DMS114 treated with DMSO at 0.1 percent for 48 hours (cell line): Measurements from ENCODE around the gene NECAB2.

Source experiments
- DNase-seq: peaks from one replicate; lab custom pipeline; 2025; ENCODE audit not compliant: unreplicated experiment; lab: John Stamatoyannopoulos, UW

Gene NECAB2

DNA sequence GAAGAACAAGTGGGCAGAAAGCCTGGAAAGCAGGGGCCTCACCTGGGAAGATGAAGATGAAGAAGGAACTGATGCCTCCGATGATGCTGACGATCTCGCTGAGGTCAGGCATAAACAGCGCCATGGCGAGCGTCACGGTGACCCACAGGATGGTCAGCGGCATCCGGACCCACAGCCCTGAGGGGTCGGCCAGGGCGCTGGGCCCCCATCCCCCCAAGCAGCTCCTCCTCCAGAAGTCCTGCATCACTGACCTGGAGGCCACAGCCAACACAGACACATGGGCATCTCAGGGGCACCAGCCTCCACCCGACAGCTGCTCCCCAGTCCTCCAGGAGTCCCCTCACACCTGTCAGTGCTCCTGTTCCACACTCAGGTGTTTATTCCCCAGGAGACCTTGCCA lies 48.4 kb downstream of the NECAB2 start:
- no peak for DNase-seq

DNA sequence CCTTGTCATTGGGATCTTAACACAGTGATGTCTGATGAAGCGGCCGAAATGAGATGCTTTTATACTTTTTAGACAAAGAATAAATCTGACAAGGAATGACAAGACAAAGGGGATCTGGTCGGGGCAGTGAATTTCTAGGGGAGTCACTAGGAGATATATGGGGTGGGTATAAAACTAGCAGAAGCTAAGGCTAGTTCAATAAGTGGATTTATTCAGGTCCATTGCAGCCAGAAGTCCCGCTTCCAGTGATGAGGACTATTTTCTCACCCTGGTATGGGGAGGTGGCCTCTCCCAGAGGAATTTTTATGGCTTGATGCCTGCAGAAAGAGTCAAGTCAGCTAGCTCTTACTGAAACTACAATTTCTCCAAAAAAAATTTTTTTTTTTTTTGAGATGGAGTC lies 50.7 kb downstream of the NECAB2 start:
- DNase-seq, result no peak

- no peak for DNase-seq
Observed at GRCh38 chr16:84020353-84020752, 52.3 kb downstream of the NECAB2 start.

- DNase-seq, result no peak
Observed at GRCh38 chr16:84021488-84021887, 53.4 kb downstream of the NECAB2 start.

DNA sequence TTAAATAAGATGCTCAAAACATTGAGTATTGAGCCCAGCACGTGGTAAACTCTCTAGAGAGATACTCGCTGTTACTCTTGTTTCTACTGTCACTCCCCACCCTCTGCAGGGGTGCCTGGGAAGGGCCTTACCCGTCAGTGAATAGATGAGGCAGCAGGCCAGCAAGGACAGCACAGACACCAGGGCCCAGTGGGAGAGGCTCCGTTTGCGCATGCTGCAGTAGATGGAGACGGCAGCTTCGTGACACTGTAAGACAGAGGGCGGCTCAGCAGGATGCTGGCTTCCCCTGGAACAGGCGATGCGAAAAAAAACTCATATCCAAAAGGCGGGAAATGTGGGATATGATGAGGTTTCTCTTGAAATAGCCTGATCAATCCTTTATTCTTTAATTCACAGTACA lies 54.6 kb downstream of the NECAB2 start:
- DNase-seq, result no peak

DNA sequence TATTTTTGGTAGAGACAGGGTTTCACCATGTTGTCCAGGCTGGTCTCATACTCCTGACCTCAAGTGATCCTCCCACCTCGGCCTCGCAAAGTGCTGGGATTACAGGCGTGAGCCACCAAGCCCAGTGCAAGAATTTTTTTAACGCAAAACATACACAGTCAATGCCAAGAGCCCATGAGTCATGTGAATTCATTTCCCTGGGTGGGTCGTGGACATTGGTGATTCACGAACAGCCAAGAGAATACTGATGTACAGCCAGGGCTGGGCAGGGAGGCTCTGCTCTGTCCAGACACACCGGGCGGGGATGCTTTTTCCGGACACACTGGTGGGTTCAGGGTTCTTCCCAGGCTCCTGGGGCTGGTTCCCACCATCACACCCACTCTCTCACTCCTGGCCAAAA lies 56.8 kb downstream of the NECAB2 start:
- no peak for DNase-seq

- DNase-seq, result no peak
Observed at GRCh38 chr16:84026606-84027005, 58.6 kb downstream of the NECAB2 start.

DNA sequence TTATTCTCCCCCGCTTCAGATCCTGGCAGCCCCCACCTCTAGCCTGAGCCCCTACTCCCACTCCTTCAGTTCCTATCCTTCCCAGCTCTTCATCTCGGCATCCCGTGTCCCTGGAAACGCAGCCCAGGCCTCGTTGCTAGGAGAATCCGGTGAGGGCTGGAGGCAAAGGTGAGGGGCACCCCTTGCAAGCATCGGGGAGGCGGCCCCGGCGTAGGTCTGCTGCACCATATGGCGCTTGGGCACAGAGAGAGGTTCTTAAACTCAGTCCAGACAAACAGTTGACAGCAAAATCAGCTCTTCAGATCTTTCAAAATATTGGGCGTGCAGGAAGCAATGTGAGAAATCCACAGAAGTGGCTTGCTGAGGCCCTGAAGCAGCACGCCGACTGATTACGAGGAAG lies 59.6 kb downstream of the NECAB2 start:
- DNase-seq, result no peak

- no peak for DNase-seq
Observed at GRCh38 chr16:84029297-84030047, 61.4 kb downstream of the NECAB2 start.

DNA sequence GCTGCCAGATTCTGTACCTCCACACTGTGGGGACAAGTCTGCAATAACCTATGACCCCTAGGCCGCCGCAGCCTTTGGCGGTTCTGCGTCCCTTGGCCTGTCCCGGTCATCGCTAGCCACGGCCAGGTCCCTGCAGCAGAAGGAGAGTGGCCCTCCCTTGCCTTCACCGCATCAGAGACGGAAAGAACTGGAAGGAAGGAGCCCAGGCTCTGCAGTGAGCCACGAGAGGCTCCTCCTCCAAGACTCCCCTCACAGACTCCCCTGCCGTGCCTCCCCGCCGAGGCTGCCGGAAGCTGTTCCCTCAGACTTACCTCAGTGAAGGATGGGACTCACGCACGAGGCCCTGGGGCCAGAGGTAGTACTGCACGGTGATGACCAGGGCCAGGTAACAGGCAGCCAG lies 63.5 kb downstream of the NECAB2 start:
- DNase-seq, result no peak

- DNase-seq, result no peak
Observed at GRCh38 chr16:84032458-84033178, 64.6 kb downstream of the NECAB2 start.

DNA sequence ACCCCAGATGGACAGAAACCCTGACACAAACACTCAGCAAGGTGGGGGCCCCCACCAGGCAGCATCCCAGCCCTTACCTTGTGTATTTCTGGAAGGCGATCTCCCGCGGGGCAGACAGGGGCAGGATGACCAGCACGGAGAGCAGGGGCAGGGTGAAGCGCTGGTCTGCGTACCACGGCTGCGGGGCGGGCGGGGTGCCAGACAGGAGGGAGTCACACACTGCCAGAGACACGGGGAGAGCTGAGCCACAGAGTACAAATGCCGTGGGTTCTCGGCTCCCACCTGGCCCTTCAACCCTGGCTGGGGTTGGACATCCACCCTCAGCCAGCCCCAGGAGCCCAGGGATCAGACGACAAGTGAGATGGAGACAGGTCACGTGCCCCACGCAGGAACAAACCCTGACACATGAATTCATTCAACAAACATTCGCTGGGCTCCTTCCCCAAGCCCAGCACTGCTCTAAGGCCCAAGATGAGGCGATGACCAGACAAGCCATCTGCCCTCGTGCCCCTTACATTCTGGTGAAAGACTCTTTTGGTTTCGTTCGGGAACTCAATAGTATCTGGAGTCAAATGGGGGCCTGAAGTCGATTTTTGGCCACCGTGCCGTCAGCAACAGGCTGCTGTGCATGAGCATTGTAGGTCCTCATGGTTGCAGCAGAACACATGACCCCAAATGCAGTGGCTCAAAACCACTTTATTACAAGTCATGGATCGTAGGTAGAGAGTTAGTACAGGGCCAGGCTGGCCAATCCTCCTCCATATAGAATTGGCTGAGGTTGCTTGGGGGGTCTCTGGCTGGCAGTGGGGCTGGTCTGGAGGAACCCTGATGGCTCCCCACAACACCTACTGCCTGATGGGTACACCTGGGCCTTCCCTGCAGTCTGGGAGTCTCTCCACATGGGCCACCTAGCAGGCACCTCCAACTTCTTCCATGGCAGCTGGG lies 65.5 kb downstream of the NECAB2 start:
- DNase-seq, result no peak

GRCh38 chr16:84034516-84034915 lies 66.5 kb downstream of the NECAB2 start:
- DNase-seq, result no peak

DNA sequence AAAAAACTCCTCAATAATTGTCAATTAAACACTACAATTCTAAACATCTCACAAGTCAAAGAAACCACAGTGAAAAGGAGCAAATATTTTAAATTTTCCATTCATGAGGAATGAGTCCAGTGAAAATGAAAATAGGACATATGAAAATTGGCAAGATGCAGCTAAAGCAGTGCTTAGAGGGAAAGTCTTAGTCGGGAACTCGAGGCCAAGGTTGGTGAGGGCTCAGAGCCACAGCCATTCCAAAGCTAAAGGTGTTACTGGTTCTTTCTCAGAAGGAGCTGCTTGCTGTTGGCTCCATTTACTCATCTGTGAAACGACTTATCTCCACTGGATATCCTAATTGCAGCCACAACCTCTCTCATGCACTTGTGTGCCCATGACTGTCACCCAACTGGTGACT lies 68.1 kb downstream of the NECAB2 start:
- DNase-seq, result no peak

- DNase-seq, result no peak
Observed at GRCh38 chr16:84036982-84037425, 69.0 kb downstream of the NECAB2 start.

- no peak for DNase-seq
Observed at GRCh38 chr16:84038469-84038868, 70.4 kb downstream of the NECAB2 start.

DNA sequence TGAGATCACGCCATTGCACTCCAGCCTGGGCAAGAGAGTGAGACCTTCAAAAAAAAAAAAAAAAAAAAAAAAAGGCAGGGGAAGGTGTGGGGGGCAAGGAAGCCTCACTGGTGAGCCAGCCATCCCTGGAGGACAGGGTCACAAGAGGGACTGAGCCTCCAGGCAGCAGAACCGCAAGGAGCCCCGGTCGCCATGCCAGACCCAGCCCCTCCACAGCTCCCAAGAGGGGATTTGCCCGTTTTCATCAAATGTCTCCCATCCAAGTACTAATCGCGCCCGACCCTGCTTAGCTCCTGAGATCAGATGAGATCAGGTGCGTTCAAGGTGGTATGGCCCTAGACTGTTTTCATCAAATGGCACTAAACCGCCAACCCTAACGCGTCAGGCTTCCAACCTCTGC lies 71.7 kb downstream of the NECAB2 start:
- DNase-seq, result no peak

DNA sequence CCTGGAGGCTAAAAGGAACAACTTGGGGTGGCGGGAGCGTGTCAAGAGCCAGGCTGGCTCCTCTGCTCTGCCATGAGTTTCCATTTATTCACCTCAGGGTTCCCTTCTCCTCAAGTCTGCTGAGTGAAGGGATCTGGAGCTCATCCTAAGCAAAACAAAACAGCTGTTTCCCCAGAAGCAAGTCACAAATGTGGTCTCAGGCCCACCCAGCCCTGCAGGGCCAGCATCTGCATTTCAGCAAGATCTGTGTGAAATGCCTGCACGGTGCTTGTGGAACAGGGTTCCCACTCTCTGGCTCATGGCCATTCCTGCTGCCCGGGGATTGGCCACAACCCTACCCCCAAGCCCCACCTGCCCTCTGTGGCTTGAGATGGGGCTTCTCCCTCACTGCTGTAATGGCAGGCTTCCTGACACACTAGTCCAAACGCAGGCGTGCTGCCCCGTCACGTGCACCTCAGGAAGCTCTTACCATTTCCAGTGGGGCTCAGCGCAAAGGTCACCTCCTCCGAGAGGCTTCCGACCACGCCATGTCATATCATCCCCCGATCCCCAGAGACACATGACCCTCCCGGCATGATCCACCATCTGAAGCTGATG lies 72.3 kb downstream of the NECAB2 start:
- no peak for DNase-seq

DNA sequence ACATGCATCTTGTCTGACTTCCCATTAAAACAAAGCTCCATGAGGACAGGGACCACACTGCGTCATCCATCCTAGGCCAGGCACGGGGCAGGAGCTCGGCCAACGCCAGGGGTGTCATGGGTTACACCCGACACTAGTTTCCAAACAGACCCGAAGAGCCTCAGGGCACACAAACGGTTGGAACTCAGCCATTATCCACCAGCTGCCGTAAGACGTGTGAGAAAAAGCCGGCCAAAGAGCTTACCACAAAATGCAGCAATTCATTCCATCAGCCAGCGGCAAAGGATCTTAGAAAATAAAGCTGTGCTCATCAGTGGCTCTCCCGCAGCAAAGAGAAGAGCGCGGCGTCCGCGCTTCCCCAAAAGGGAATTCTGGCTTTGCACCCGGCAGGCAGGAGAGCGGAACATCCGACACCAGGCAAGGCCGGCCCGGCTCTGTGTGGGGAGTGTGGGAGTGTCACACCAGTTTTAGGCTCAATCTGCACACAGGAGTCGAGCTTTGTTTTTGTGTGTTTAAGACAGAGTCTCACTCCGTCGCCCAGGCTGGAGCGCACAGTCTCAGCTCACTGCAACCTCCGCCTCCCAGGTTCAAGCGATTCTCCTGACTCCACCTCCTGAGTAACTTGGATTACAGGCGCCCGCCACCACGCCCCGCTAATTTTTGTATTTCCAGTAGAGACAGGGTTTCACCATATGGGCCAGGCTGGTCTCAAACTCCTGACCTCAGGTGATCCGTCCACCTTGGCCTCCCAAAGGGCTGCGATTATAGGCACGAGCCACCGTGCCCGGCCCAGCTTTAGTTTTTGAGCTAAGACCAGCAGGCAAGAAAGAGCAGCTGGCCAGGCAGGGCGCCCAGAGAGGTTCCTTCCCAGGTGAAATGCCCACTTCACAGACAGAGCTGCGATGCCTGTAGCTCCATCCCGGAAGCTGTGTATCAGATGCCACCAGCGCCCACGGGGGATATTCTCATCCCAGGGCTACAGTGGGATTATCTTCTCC lies 73.1 kb downstream of the NECAB2 start:
- DNase-seq, result no peak

DNA sequence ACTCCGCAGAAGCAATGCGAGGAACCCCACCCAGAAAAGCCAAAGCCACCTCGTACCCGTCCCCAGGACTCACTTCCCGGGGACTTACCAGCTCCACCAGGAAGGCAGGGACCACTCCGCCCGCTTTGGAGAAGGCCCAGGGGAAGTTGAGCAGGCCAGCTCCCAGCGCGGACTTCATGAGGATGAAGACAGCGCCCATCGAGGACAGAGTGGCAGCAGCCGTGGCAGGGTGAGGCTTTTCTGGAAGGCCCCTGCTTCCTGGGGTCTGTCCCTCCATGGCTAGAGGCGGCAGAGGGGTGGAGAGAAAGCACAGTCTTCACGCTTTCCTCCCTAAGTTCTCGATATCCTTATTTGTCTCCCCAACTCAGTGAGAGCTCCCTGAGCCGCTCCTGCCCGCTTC lies 73.8 kb downstream of the NECAB2 start:
- DNase-seq, result no peak
